H9 (cell line): ENCODE measurements around the gene PYGO2. TPM values are rescaled to one million over a fixed set of nuclear protein-coding genes. Genes with fewer than 3 reads are reported as not detected.

Experiments
- DNase-seq: peaks from one replicate; pipeline ENCODE4 v3.0.0-alpha.2; 2017
- H2AFZ ChIP-seq: one replicate; pipeline ENCODE4 v1.6.1; 2013; ENCODE audit warnings: mild to moderate bottlenecking, low read length, control low read depth, moderate library complexity
- H2AK5ac ChIP-seq: 2 replicates; pipeline ENCODE4 v1.6.1; 2013; ENCODE audit warnings: low read length, control low read depth, mixed read lengths; ENCODE audit not compliant: insufficient read length
- H2BK120ac ChIP-seq: one replicate; pipeline ENCODE4 v1.6.1; 2013; ENCODE audit warnings: low read depth, mild to moderate bottlenecking, low read length, control low read depth, inconsistent platforms; ENCODE audit not compliant: poor library complexity, severe bottlenecking
- H2BK12ac ChIP-seq: 2 replicates; pipeline ENCODE4 v1.6.1; 2013; ENCODE audit warnings: low read length, control low read depth, mixed read lengths, low read depth; ENCODE audit not compliant: insufficient read length
- H2BK15ac ChIP-seq: 2 replicates; pipeline ENCODE4 v1.6.1; 2013; ENCODE audit warnings: low read depth, low read length, control low read depth
- H2BK20ac ChIP-seq: one replicate; pipeline ENCODE4 v1.6.1; 2013; ENCODE audit warnings: low read depth, mild to moderate bottlenecking, low read length, control low read depth, inconsistent platforms; ENCODE audit not compliant: poor library complexity, severe bottlenecking
- H2BK5ac ChIP-seq: 2 replicates; pipeline ENCODE4 v1.6.1; 2013; ENCODE audit warnings: low read length, control low read depth, mixed read lengths; ENCODE audit not compliant: insufficient read length
- H3K14ac ChIP-seq: 2 replicates; pipeline ENCODE4 v1.6.1; 2013; ENCODE audit warnings: low read length, control low read depth; ENCODE audit not compliant: insufficient read depth
- H3K18ac ChIP-seq: 2 replicates; pipeline ENCODE4 v1.6.1; 2013; ENCODE audit warnings: low read depth, mild to moderate bottlenecking, mixed read lengths, low read length, control low read depth; ENCODE audit not compliant: insufficient read length
- H3K23ac ChIP-seq: 2 replicates; pipeline ENCODE4 v1.6.1; 2013; ENCODE audit warnings: low read length, control low read depth, mixed read lengths, low read depth; ENCODE audit not compliant: insufficient read length
- H3K23me2 ChIP-seq: 2 replicates; pipeline ENCODE4 v1.6.1; 2013; ENCODE audit warnings: low read depth, mild to moderate bottlenecking, mixed read lengths, low read length, control low read depth; ENCODE audit not compliant: insufficient read length, poor library complexity, severe bottlenecking
- H3K27ac ChIP-seq: 2 replicates; pipeline ENCODE4 v1.5.1; 2013; ENCODE audit warnings: low read length, control low read depth, mixed read lengths, low read depth; ENCODE audit not compliant: insufficient read length
- H3K27me3 ChIP-seq: 2 replicates; pipeline ENCODE4 v1.6.1; 2013; ENCODE audit warnings: low read length, control low read depth, inconsistent platforms; ENCODE audit not compliant: insufficient read depth
- H3K4ac ChIP-seq: 2 replicates; pipeline ENCODE4 v1.6.1; 2013; ENCODE audit warnings: low read depth, mild to moderate bottlenecking, control low read depth, inconsistent platforms, low read length, moderate library complexity
- H3K4me1 ChIP-seq: 2 replicates; pipeline ENCODE4 v1.6.1; 2013; ENCODE audit warnings: low read length, control low read depth, inconsistent platforms; ENCODE audit not compliant: insufficient read depth
- H3K4me2 ChIP-seq: 2 replicates; pipeline ENCODE4 v1.6.1; 2013; ENCODE audit warnings: low read length, control low read depth, mixed read lengths; ENCODE audit not compliant: insufficient read length, insufficient read depth
- H3K56ac ChIP-seq: 2 replicates; pipeline ENCODE4 v1.6.1; 2013; ENCODE audit warnings: low read depth, mild to moderate bottlenecking, mixed read lengths, low read length, control low read depth; ENCODE audit not compliant: insufficient read length
- H3K79me1 ChIP-seq: 2 replicates; pipeline ENCODE4 v1.6.1; 2013; ENCODE audit warnings: low read depth, mild to moderate bottlenecking, moderate library complexity, low read length, control low read depth, inconsistent platforms; ENCODE audit not compliant: insufficient read depth, poor library complexity, severe bottlenecking
- H3K79me2 ChIP-seq: 2 replicates; pipeline ENCODE4 v1.6.1; 2013; ENCODE audit warnings: low read length, control low read depth, inconsistent platforms; ENCODE audit not compliant: insufficient read depth
- H3K9ac ChIP-seq: 2 replicates; pipeline ENCODE4 v1.6.1; 2013; ENCODE audit warnings: low read length, control low read depth, mixed read lengths; ENCODE audit not compliant: insufficient read length; ENCODE audit errors: extremely low read depth
- H3K9me3 ChIP-seq: one replicate; pipeline ENCODE4 v1.6.1; 2013; ENCODE audit warnings: low read depth, low read length, inconsistent platforms; ENCODE audit not compliant: control insufficient read depth
- H3T11ph ChIP-seq: one replicate; pipeline ENCODE4 v1.6.1; 2013; ENCODE audit warnings: mild to moderate bottlenecking, low read length, control low read depth, inconsistent platforms
- H4K20me1 ChIP-seq: one replicate; pipeline ENCODE4 v1.6.1; 2013; ENCODE audit not compliant: control insufficient read depth, insufficient read length, insufficient read depth
- H4K5ac ChIP-seq: 2 replicates; pipeline ENCODE4 v1.6.1; 2013; ENCODE audit warnings: low read depth, mild to moderate bottlenecking, mixed read lengths, low read length, control low read depth; ENCODE audit not compliant: insufficient read length
- H4K8ac ChIP-seq: replicated peaks from 2 replicates; pipeline ENCODE4 v1.6.1; 2013; ENCODE audit warnings: low read length, control low read depth, mixed read lengths, low read depth; ENCODE audit not compliant: insufficient read length
- H4K91ac ChIP-seq: 2 replicates; pipeline ENCODE4 v1.6.1; 2013; ENCODE audit warnings: low read depth, mild to moderate bottlenecking, moderate library complexity, mixed read lengths, low read length, control low read depth; ENCODE audit not compliant: insufficient read length
- H3K27ac Mint-ChIP-seq, 3 experiments: 2 replicates in 2 of 3; 3 replicates in 1 of 3; pipeline ENCODE4 v1.8.0; 2020 to 2021; ENCODE audit warnings: mixed read lengths in 3 of 3, mild to moderate bottlenecking in 1 of 3, moderate library complexity in 1 of 3
- H3K27me3 Mint-ChIP-seq: 2 replicates; pipeline ENCODE4 v1.8.0; 2021; ENCODE audit warnings: low read depth, mild to moderate bottlenecking, moderate library complexity, mixed read lengths
- H3K36me3 Mint-ChIP-seq, 3 experiments: 2 replicates in 2 of 3; 3 replicates in 1 of 3; pipeline ENCODE4 v1.8.0; 2020 to 2021; ENCODE audit warnings: low read depth in 3 of 3, mixed read lengths in 3 of 3; ENCODE audit not compliant: insufficient read depth in 1 of 3
- H3K4me1 Mint-ChIP-seq, 2 experiments: 2 replicates each; pipeline ENCODE4 v1.8.0; 2020; ENCODE audit warnings: mixed read lengths in 2 of 2
- H3K4me3 Mint-ChIP-seq, 2 experiments: 2 replicates in 1 of 2; 3 replicates in 1 of 2; pipeline ENCODE4 v1.8.0; 2020 to 2021; ENCODE audit warnings: mild to moderate bottlenecking in 2 of 2, mixed read lengths in 2 of 2, moderate library complexity in 1 of 2
- H3K9me3 Mint-ChIP-seq, 2 experiments: 2 replicates in 1 of 2; 3 replicates in 1 of 2; pipeline ENCODE4 v1.8.0; 2020; ENCODE audit warnings: mild to moderate bottlenecking in 2 of 2, mixed read lengths in 2 of 2, moderate library complexity in 1 of 2
- WGBS: extraction: QIAGEN DNeasy Blood & Tissue Kit; methylation state at CpG from one replicate; pipeline ENCODE4 v1.1.7; 2013; ENCODE audit warnings: missing lambda C conversion rate, low lambda C conversion rate, mixed read lengths; ENCODE audit not compliant: insufficient read length; ENCODE audit errors: extremely low coverage; 5-methylcytosine and 5-hydroxymethylcytosine counted together
- total RNA-seq: library from RNA; stranded (reverse); gene quantifications from 2 replicates; pipeline ENCODE4 v1.2.1, GENCODE V29; 2021
- TF ChIP-seq, protein P1 (sequence below): fragments of 200-600 bp; sonication (generic); conservative IDR thresholded peaks from 3 replicates; pipeline ENCODE4 v1.8.0; 2021; ENCODE audit warnings: antibody characterized with exemption, mild to moderate bottlenecking

Gene PYGO2
- total RNA-seq, 1 experiment from 2014 or later = 38.7 TPM

DNA sequence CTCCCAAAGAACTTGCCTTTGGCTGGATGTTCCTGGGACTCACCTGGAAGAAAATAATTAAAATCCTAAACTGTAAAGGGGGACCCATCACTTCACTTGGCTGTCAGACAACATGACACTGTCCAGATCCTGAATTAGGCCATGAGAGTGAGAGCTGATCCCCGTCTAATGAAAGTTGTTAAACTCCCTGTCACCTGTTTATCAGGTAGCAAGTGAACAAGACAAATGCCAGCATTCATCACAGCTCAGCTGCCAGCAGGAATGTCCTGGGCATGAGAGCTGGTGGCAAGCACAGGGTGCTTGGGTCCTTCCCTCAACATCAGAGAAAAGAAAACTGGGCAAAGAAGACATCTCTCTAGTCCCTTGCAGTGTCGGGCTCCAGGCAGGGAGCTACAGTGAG lies 48.8 kb downstream of the PYGO2 start:
- H2AFZ ChIP-seq = no peak overlapping the region
- Mint-ChIP-seq H3K4me1 (peaks cover 0 to 4% of the 10 kb centered on the region in 2 experiments; a peak in 1 of 4 replicates), H3K9me3 (peaks cover 15 to 16% of the 10 kb centered on the region in 2 experiments), H3K27me3 (peaks cover 9% of the 10 kb centered on the region), H3K36me3 (peaks cover 2 to 11% (median 3%) of the 10 kb centered on the region in 3 experiments; a peak in 5 of 7 replicates), H3K4me3 (no peak overlapping the region), H3K27ac (no peak overlapping the region)
- H3T11ph ChIP-seq = no peak overlapping the region
- no peak overlapping the region for H4K91ac ChIP-seq
- no peak overlapping the region for H3K14ac ChIP-seq
- DNase-seq = no peak
- H3K79me1 ChIP-seq = no peaks in the 10 kb centered on the region
- H4K5ac ChIP-seq = no peak overlapping the region
- no peak overlapping the region for H3K9ac ChIP-seq
- H3K4me2 ChIP-seq = no peak overlapping the region
- H3K79me2 ChIP-seq = no peaks in the 10 kb centered on the region
- no peak overlapping the region for H3K18ac ChIP-seq
- TF ChIP-seq, protein P1, sequence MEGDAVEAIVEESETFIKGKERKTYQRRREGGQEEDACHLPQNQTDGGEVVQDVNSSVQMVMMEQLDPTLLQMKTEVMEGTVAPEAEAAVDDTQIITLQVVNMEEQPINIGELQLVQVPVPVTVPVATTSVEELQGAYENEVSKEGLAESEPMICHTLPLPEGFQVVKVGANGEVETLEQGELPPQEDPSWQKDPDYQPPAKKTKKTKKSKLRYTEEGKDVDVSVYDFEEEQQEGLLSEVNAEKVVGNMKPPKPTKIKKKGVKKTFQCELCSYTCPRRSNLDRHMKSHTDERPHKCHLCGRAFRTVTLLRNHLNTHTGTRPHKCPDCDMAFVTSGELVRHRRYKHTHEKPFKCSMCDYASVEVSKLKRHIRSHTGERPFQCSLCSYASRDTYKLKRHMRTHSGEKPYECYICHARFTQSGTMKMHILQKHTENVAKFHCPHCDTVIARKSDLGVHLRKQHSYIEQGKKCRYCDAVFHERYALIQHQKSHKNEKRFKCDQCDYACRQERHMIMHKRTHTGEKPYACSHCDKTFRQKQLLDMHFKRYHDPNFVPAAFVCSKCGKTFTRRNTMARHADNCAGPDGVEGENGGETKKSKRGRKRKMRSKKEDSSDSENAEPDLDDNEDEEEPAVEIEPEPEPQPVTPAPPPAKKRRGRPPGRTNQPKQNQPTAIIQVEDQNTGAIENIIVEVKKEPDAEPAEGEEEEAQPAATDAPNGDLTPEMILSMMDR = no peak
- no peak overlapping the region for H3K4ac ChIP-seq
- WGBS = no CpG with 5 or more reads among the region's 2 CpGs
- no peaks in the 10 kb centered on the region for H3K4me1 ChIP-seq
- H2BK15ac ChIP-seq = no peak overlapping the region
- no peaks in the 10 kb centered on the region for H4K20me1 ChIP-seq
- no peak overlapping the region for H3K56ac ChIP-seq
- no peak overlapping the region for H3K27ac ChIP-seq
- no peak overlapping the region for H2BK5ac ChIP-seq
- H3K27me3 ChIP-seq = no peaks in the 10 kb centered on the region
- H2BK120ac ChIP-seq = no peak overlapping the region
- no peak overlapping the region for H2AK5ac ChIP-seq
- H4K8ac ChIP-seq = no peak overlapping the region
- H3K23me2 ChIP-seq = no peaks in the 10 kb centered on the region
- no peak overlapping the region for H2BK12ac ChIP-seq
- H3K23ac ChIP-seq = no peak overlapping the region
- H2BK20ac ChIP-seq = no peak overlapping the region
- peaks cover 7% of the 10 kb centered on the region for H3K9me3 ChIP-seq
